B cell (primary cell): ENCODE measurements around the gene POLR3K.

Experiments used
- CTCF ChIP-seq: fragments of 200-600 bp; IDR thresholded peaks from one replicate; pipeline ENCODE4 v1.8.0; 2022; ENCODE audit warnings: antibody characterized with exemption, mild to moderate bottlenecking
- EZH2 ChIP-seq: IDR thresholded peaks from 2 replicates; pipeline ENCODE4 v1.6.1; 2012; ENCODE audit warnings: borderline replicate concordance, low read depth, mild to moderate bottlenecking, moderate library complexity, low read length; ENCODE audit not compliant: insufficient read depth, poor library complexity, severe bottlenecking

GRCh38 chr16:35678-36305 lies 17.6 kb downstream of the POLR3K start:
- no peak for TF ChIP-seq CTCF
- TF ChIP-seq EZH2, result no peak
